ENCODE data around the gene DAZAP1.

GRCh38 chr19:1402411-1403070 is 4.8 kb upstream of the DAZAP1 start:
- TF ChIP-seq, protein P1, sequence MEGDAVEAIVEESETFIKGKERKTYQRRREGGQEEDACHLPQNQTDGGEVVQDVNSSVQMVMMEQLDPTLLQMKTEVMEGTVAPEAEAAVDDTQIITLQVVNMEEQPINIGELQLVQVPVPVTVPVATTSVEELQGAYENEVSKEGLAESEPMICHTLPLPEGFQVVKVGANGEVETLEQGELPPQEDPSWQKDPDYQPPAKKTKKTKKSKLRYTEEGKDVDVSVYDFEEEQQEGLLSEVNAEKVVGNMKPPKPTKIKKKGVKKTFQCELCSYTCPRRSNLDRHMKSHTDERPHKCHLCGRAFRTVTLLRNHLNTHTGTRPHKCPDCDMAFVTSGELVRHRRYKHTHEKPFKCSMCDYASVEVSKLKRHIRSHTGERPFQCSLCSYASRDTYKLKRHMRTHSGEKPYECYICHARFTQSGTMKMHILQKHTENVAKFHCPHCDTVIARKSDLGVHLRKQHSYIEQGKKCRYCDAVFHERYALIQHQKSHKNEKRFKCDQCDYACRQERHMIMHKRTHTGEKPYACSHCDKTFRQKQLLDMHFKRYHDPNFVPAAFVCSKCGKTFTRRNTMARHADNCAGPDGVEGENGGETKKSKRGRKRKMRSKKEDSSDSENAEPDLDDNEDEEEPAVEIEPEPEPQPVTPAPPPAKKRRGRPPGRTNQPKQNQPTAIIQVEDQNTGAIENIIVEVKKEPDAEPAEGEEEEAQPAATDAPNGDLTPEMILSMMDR (conservative IDR thresholded peaks at IDR 0.05; ENCODE audit: low read depth, low read length): no peak
- no peak for TF ChIP-seq EZH2 (IDR thresholded peaks at IDR 0.05; ENCODE audit: low read length, unreplicated experiment)
- TF ChIP-seq EZH2phosphoT487 (IDR thresholded peaks at IDR 0.05; ENCODE audit: borderline replicate concordance, low read length): no peak
